HFFc6 (cell line): ENCODE results near the gene APBB3. TPM values are rescaled to one million over a fixed set of nuclear protein-coding genes. Genes with fewer than 3 reads are reported as not detected.

Source experiments
- DNase-seq: peaks from one replicate; pipeline ENCODE4 v3.0.0-alpha.2; 2018
- H3K27ac Mint-ChIP-seq: 2 replicates; pipeline ENCODE4 v1.8.0; 2020; ENCODE audit warnings: mild to moderate bottlenecking, mixed read lengths
- H3K27me3 Mint-ChIP-seq: 2 replicates; pipeline ENCODE4 v1.8.0; 2021; ENCODE audit warnings: mild to moderate bottlenecking, moderate library complexity, mixed read lengths; ENCODE audit not compliant: insufficient read depth
- H3K36me3 Mint-ChIP-seq: 2 replicates; pipeline ENCODE4 v1.8.0; 2021; ENCODE audit warnings: low read depth, mixed read lengths
- H3K4me1 Mint-ChIP-seq: 2 replicates; pipeline ENCODE4 v1.8.0; 2020; ENCODE audit warnings: low read depth, mixed read lengths
- H3K4me3 Mint-ChIP-seq: 2 replicates; pipeline ENCODE4 v1.8.0; 2020; ENCODE audit warnings: mild to moderate bottlenecking, moderate library complexity, mixed read lengths
- H3K9me3 Mint-ChIP-seq: 2 replicates; pipeline ENCODE4 v1.8.0; 2020; ENCODE audit warnings: mild to moderate bottlenecking, mixed read lengths
- CTCF ChIP-seq: fragments of 200-600 bp; sonication (generic); IDR thresholded peaks from 2 replicates; pipeline ENCODE4 v1.5.0; 2021; ENCODE audit warnings: antibody characterized with exemption, mild to moderate bottlenecking
- total RNA-seq, 6 experiments: library from RNA; stranded (reverse); fragmentation: NEBNext Ultra II Directional; extraction: Animal tissue kit (Norgen Biotek cat#: 25700); gene quantifications; 2 replicates in 1 of 6; 3 replicates in 5 of 6; pipeline ENCODE4 v1.2.3, GENCODE V29; 2021

APBB3 gene
- total RNA-seq, 6 experiments from 2014 or later = 11.0 to 13.0 (median 11.7) TPM

GRCh38 chr5:140574165-140574564 lies 9.8 kb upstream of the APBB3 start:
- no peak overlapping the region for H3K4me3 Mint-ChIP-seq
- DNase-seq = no peak
- H3K36me3 Mint-ChIP-seq = no peaks in the 10 kb centered on the region
- no peak overlapping the region for H3K27ac Mint-ChIP-seq
- no peaks in the 10 kb centered on the region for H3K27me3 Mint-ChIP-seq
- no peaks in the 10 kb centered on the region for H3K9me3 Mint-ChIP-seq
- H3K4me1 Mint-ChIP-seq = peaks cover 21% of the 10 kb centered on the region
- TF ChIP-seq CTCF = no peak

GRCh38 chr5:140573683-140574082 lies 9.3 kb upstream of the APBB3 start:
- H3K4me1 Mint-ChIP-seq = peaks cover 21% of the 10 kb centered on the region
- H3K27ac Mint-ChIP-seq = no peak overlapping the region

GRCh38 chr5:140571105-140571504 lies 6.7 kb upstream of the APBB3 start:
- peaks cover 10% of the 10 kb centered on the region for H3K36me3 Mint-ChIP-seq

More at GRCh38 chr5:140573683-140574082, 9.3 kb upstream of the APBB3 start:
- DNase-seq = no peak
- no peak for TF ChIP-seq CTCF
- Mint-ChIP-seq H3K9me3 (no peaks in the 10 kb centered on the region), H3K27me3 (no peaks in the 10 kb centered on the region), H3K36me3 (peaks cover 2% of the 10 kb centered on the region; the same call in 1 of the 2 replicates), H3K4me3 (no peak overlapping the region)

GRCh38 chr5:140570488-140570887 lies 6.1 kb upstream of the APBB3 start:
- TF ChIP-seq CTCF = no peak
- H3K27ac Mint-ChIP-seq = no peak overlapping the region
- H3K27me3 Mint-ChIP-seq = no peaks in the 10 kb centered on the region; the same call in 1 of the 2 replicates
- DNase-seq = no peak
- H3K36me3 Mint-ChIP-seq = peaks cover 14% of the 10 kb centered on the region
- peaks cover 19% of the 10 kb centered on the region for H3K4me1 Mint-ChIP-seq
- H3K4me3 Mint-ChIP-seq = no peak overlapping the region
- no peaks in the 10 kb centered on the region for H3K9me3 Mint-ChIP-seq

More at GRCh38 chr5:140571105-140571504, 6.7 kb upstream of the APBB3 start:
- peaks cover 16% of the 10 kb centered on the region for H3K4me1 Mint-ChIP-seq
- H3K4me3 Mint-ChIP-seq = no peak overlapping the region
- H3K9me3 Mint-ChIP-seq = no peaks in the 10 kb centered on the region
- no peaks in the 10 kb centered on the region; the same call in 1 of the 2 replicates for H3K27me3 Mint-ChIP-seq
- no peak for TF ChIP-seq CTCF
- no peak overlapping the region for H3K27ac Mint-ChIP-seq
- no peak for DNase-seq

- Mint-ChIP-seq H3K9me3 (no peaks in the 10 kb centered on the region), H3K4me1 (peaks cover 15% of the 10 kb centered on the region), H3K27ac (no peak overlapping the region), H3K4me3 (no peak overlapping the region), H3K36me3 (peaks cover 14% of the 10 kb centered on the region), H3K27me3 (no peaks in the 10 kb centered on the region; the same call in 1 of the 2 replicates)
- DNase-seq = no peak
- no peak for TF ChIP-seq CTCF
Measured at GRCh38 chr5:140570058-140570457, 5.7 kb upstream of the APBB3 start.

- H3K4me3 Mint-ChIP-seq = no peak overlapping the region
- H3K36me3 Mint-ChIP-seq = peaks cover 14% of the 10 kb centered on the region
- no peaks in the 10 kb centered on the region; the same call in 1 of the 2 replicates for H3K27me3 Mint-ChIP-seq
- no peak overlapping the region for H3K27ac Mint-ChIP-seq
- no peaks in the 10 kb centered on the region for H3K9me3 Mint-ChIP-seq
- no peak for DNase-seq
- no peak for TF ChIP-seq CTCF
- H3K4me1 Mint-ChIP-seq = peaks cover 15% of the 10 kb centered on the region
Measured at GRCh38 chr5:140569197-140569596, 4.8 kb upstream of the APBB3 start.
